ENCODE measurements around the gene IFI27.
"Not testable (repeated sequence)": the region's sequence is repeated elsewhere in the genome, so short reads cannot be mapped to it uniquely, and the experiment has no call there.

IFI27 gene

DNA sequence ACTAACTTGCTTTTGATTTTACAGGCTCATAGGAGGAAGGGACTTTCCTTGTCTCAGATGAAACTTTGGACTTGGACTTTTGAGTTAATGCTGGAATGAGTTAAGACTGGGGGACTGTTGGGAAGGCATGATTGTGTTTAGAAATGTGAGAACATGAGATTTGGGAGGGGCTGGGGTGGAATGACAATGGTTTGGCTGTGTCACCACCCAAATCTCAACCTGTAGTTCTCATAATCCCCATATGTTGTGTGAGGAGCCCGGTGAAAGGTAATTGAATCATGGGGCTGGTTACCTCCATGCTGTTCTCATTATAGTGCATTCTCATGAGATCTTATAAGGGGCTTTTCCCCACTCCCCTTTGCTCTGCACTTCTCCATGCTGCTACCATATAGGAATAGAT lies 45.6 kb downstream of the IFI27 start:
- DNase-seq (ENCODE audit: low read depth) = not testable (repeated sequence)

DNA sequence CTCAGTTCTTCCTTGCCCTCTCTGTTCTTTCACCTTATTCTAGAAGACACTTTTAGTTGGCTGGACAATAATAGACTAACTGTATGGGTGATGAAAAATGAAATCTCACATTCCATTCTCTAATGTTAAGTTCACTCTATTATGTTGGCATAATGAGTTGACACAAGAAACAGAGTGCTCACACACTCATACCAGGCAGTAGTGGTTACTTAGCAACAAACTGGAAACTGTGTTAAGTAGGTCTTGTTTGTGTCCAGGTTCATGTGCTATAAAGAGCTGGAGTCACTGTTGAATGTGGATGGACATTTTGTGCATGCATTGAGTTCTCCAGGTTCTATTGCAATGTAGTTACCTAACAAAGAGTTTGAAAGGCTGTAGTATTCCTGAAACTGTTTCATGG lies 46.7 kb downstream of the IFI27 start:
- DNase-seq (ENCODE audit: low read depth) = no peak

DNA sequence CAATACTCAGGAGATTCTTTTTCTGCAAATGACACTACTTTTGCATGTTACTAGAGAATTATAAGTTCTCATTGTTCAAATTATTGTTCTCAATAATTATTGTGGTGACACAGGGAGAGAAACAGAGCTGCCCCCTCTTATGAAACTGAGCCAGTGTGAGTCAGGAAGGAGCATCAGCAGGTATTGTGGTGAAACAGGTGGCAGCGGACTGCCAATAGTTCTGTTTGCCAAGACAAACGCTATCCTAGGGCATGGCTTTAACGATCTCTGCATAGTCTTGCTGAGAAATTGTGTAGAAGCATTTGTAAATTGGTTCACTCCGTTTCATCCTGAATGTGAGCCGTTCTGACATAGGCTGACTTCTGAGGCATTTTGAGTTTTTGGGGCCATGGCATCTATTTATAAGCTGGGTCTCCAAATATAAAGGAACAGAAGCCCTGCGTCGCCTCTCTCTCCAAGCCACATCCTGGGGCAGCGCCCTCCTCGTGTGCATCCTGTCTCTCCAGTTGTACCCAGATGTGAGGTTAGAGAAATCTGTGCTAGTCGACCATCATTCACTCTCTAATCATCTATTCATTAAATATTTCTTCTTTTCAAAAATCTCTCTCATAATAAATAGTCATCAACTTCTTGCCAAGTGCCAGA lies 47.8 kb downstream of the IFI27 start:
- no peak for DNase-seq (ENCODE audit: low read depth)

DNA sequence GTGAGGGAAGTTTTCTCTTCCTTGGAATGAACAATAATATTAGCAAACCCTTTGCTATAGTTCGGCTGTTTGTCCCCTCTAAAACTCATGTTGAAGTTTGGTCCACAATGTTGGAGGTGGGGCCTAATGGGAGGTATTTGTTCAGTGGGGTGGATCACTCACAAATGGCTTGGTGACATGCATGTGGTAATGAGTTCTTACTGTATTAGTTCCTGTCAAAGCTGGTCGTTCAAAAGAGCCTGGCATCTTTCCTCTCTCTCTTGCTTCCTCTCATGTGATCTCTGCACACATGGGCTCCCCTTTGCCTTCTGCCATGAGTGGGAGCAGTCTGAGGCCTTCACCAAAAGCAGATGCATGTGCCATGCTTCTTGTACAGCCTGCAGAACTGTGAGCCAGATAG lies 50.5 kb downstream of the IFI27 start:
- no peak for DNase-seq (ENCODE audit: low read depth)

GRCh38 chr14:94161981-94162380 lies 51.4 kb downstream of the IFI27 start:
- no peak for DNase-seq (ENCODE audit: low read depth)

GRCh38 chr14:94162466-94162865 lies 51.9 kb downstream of the IFI27 start:
- no peak for DNase-seq (ENCODE audit: low read depth)

DNA sequence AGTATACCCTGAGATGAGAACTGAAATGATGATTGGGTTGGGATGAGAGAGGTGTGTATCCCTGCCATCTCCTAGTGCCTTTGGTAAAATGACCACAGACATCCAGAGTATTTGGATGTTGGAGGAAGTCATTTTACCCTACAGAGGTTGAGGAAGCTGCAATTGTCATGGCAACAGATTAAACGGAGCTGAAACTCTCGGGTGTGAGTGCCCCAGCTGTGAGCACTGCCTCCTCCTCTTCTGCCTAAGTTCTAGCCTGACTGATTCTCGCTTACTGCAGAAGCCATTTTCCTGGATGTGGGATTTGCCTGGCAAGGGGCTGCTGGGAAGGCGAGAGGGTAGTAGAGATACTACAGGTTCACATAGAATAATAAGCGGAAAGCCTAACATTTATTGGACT lies 53.3 kb downstream of the IFI27 start:
- DNase-seq (ENCODE audit: low read depth) = no peak

- no peak for DNase-seq (ENCODE audit: low read depth)
These were observed 54.3 kb downstream of the IFI27 start for GRCh38 chr14:94164685-94165431.

DNA sequence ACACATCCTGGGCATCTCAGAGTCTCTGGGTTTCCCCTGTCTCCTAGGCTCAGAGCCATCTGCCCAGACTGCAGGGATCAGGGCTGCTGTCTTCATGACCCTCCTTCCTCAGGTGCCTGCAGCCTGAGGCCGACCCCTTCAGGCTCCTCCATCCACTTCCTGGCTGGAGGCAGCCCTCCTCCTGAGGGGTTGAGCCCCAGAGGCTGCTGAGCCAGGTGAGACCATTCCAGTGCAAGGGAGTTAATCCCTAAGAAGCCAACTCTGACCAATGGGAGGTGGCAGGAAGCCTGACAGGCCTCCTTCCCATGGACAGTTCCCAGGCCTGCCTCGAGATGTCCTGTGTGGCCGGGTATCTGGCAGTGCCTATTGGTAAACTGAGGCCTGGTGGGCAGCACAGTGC lies 55.2 kb downstream of the IFI27 start:
- DNase-seq (ENCODE audit: low read depth) = no peak
